ENCODE measurements around the gene MGMT. TPM values are rescaled to one million over a fixed set of nuclear protein-coding genes. Genes with fewer than 3 reads are reported as not detected.

The MGMT gene
- total and polyA plus RNA-seq, 8 donors: 1.2 to 37.8 (median 21.3) TPM

GRCh38 chr10:129741280-129741977 is 274.4 kb downstream of the MGMT start:
- Histone ChIP-seq H3K36me3 (peaks cover 0 to 15% (median 2%) of the 10 kb centered on the region in 4 donors), H3K9me3 (peaks cover 0 to 11% (median 6%) of the 10 kb centered on the region in 4 donors), H3K27ac (no peak overlapping the region), H3K4me1 (no peaks in the 10 kb centered on the region), H3K27me3 (no peaks in the 10 kb centered on the region), H3K4me3 (no peak overlapping the region)
- WGBS, 5 donors: 91 to 99% (median 94%) methylated on average over 18 to 19 of the region's 19 CpGs
- no peak for TF ChIP-seq POLR2A (IDR thresholded peaks at IDR 0.05)
- no peak for TF ChIP-seq POLR2AphosphoS5 (IDR thresholded peaks at IDR 0.05)
- TF ChIP-seq EP300 (IDR thresholded peaks at IDR 0.05): no peak
- no peak for TF ChIP-seq CTCF (IDR thresholded peaks at IDR 0.05)
- intact Hi-C loops (cut with DNase I; ENCODE audit: low total_unique reads): no loop called here
- DNase-seq: peak in 1 of 2 donors; percentile 17

- Histone ChIP-seq H3K36me3 (peaks cover 0 to 15% (median 2%) of the 10 kb centered on the region in 4 donors), H3K27ac (no peak overlapping the region), H3K27me3 (no peaks in the 10 kb centered on the region), H3K4me1 (no peaks in the 10 kb centered on the region), H3K4me3 (no peak overlapping the region), H3K9me3 (peaks cover 0 to 11% (median 6%) of the 10 kb centered on the region in 4 donors)
- WGBS, 5 donors: 81 to 98% (median 97%) methylated on average over 3 to 19 of the region's 19 CpGs
- DNase-seq: peak in 1 of 2 donors; percentile 18
- intact Hi-C loops (cut with DNase I; ENCODE audit: low total_unique reads): no loop called here
- TF ChIP-seq POLR2AphosphoS5 (IDR thresholded peaks at IDR 0.05) (no peak), POLR2A (IDR thresholded peaks at IDR 0.05) (no peak), CTCF (IDR thresholded peaks at IDR 0.05) (no peak), EP300 (IDR thresholded peaks at IDR 0.05) (no peak)
These were observed 275.1 kb downstream of the MGMT start for GRCh38 chr10:129741978-129742741.

GRCh38 chr10:129742742-129743550 is 275.9 kb downstream of the MGMT start:
- no peaks in the 10 kb centered on the region for H3K4me1 ChIP-seq
- intact Hi-C loops (cut with DNase I; ENCODE audit: low total_unique reads): no loop called here
- no peaks in the 10 kb centered on the region for H3K27me3 ChIP-seq
- peaks cover 0 to 18% (median 2%) of the 10 kb centered on the region in 4 donors for H3K36me3 ChIP-seq
- no peak for TF ChIP-seq CTCF (IDR thresholded peaks at IDR 0.05)
- no peak for TF ChIP-seq POLR2AphosphoS5 (IDR thresholded peaks at IDR 0.05)
- TF ChIP-seq POLR2A (IDR thresholded peaks at IDR 0.05): no peak
- TF ChIP-seq EP300 (IDR thresholded peaks at IDR 0.05): no peak
- WGBS, 5 donors: 93 to 98% (median 97%) methylated on average over 27 to 30 of the region's 30 CpGs
- peaks cover 0 to 16% (median 11%) of the 10 kb centered on the region in 4 donors for H3K9me3 ChIP-seq
- no peak overlapping the region for H3K4me3 ChIP-seq
- peak in 1 of 2 donors; percentile 18 for DNase-seq
- no peak overlapping the region for H3K27ac ChIP-seq

- H3K36me3 ChIP-seq: peaks cover 0 to 21% (median 2%) of the 10 kb centered on the region in 4 donors
- H3K4me1 ChIP-seq: no peaks in the 10 kb centered on the region
- intact Hi-C loops (cut with DNase I; ENCODE audit: low total_unique reads): no loop called here
- no peaks in the 10 kb centered on the region for H3K27me3 ChIP-seq
- peaks cover 0 to 24% (median 19%) of the 10 kb centered on the region in 4 donors for H3K9me3 ChIP-seq
- H3K4me3 ChIP-seq: no peak overlapping the region
- WGBS, 5 donors: 96 to 100% (median 97%) methylated on average over 7 of the region's 7 CpGs
- no peak overlapping the region for H3K27ac ChIP-seq
- TF ChIP-seq CTCF (IDR thresholded peaks at IDR 0.05) (no peak), POLR2A (IDR thresholded peaks at IDR 0.05) (no peak), POLR2AphosphoS5 (IDR thresholded peaks at IDR 0.05) (no peak), EP300 (IDR thresholded peaks at IDR 0.05) (no peak)
- DNase-seq: peak in 1 of 2 donors; percentile 14
These were observed 276.7 kb downstream of the MGMT start for GRCh38 chr10:129743738-129744133.
